Uterus (tissue), 4 donors: ENCODE data around the gene TBC1D9. TPM values are rescaled to one million over a fixed set of nuclear protein-coding genes. Genes with fewer than 3 reads are reported as not detected.

ENCODE experiments used
- DNase-seq, 2 donors: peaks; one replicate each; pipeline ENCODE4 v3.0.0-alpha.2; 2019 to 2020
- H3K27ac ChIP-seq, 2 donors: fragments of 200-600 bp; sonication (generic); 1 replicate in 1 of 2; 2 replicates in 1 of 2; pipeline ENCODE4 v1.5.1; 2016 to 2018
- H3K27me3 ChIP-seq, 2 donors: fragments of 200-600 bp; sonication (generic); one replicate each; pipeline ENCODE4 v1.5.1; 2018 to 2019; ENCODE audit warnings: control low read depth in 1 of 2
- H3K36me3 ChIP-seq, 2 donors: fragments of 200-600 bp; sonication (generic); one replicate each; pipeline ENCODE4 v1.5.1; 2019; ENCODE audit warnings: control low read depth in 1 of 2
- H3K4me1 ChIP-seq, 2 donors: fragments of 200-600 bp; sonication (generic); one replicate each; pipeline ENCODE4 v1.5.1; 2018 to 2019; ENCODE audit warnings: control low read depth in 1 of 2
- H3K4me3 ChIP-seq, 2 donors: fragments of 200-600 bp; sonication (generic); 1 replicate in 1 of 2; 2 replicates in 1 of 2; pipeline ENCODE4 v1.5.1; 2018 to 2019; ENCODE audit warnings: mild to moderate bottlenecking in 1 of 2
- H3K9me3 ChIP-seq, 2 donors: fragments of 200-600 bp; sonication (generic); one replicate each; pipeline ENCODE4 v1.5.1; 2019; ENCODE audit warnings: control low read depth in 1 of 2
- CTCF ChIP-seq, 4 experiments: fragments of 200-600 bp in 2 of 4; fragments of 450-650 bp in 2 of 4; sonication (generic) in 2 of 4; IDR thresholded peaks; one replicate each; pipeline ENCODE4 v1.5.1; 2016 to 2019; ENCODE audit warnings: antibody characterized with exemption in 4 of 4, mild to moderate bottlenecking in 2 of 4, moderate library complexity in 1 of 4
- POLR2A ChIP-seq, 2 donors: fragments of 450-650 bp; IDR thresholded peaks; one replicate each; pipeline ENCODE4 v1.6.1; 2016; ENCODE audit warnings: antibody characterized with exemption in 2 of 2, mild to moderate bottlenecking in 1 of 2, moderate library complexity in 1 of 2
- intact Hi-C: fragments of 100-400 bp; cut with DNase I; formaldehyde crosslinking; loops from one replicate; pipeline ENCODE4 v1.15.1; 2023; ENCODE audit warnings: low total_unique reads
- total RNA-seq, 4 donors: library from RNA; depleted of rRNA in 3 of 4; stranded (reverse); fragments of >200 nt in 3 of 4; gene quantifications; one replicate each; pipeline versions ENCODE4 v1.1.0 to v1.2.4, GENCODE V29; 2014 to 2023
- donor health status: DM: yes; HTN: yes; CAD: no.

The TBC1D9 gene
- total RNA-seq, 4 donors from 2014 or later = 3.8 to 48.8 (median 13.3) TPM

- DNase-seq = no peak
- Histone ChIP-seq H3K27me3 (no peaks in the 10 kb centered on the region), H3K27ac (no peak overlapping the region), H3K9me3 (no peaks in the 10 kb centered on the region), H3K4me3 (no peak overlapping the region), H3K36me3 (no peaks in the 10 kb centered on the region), H3K4me1 (no peaks in the 10 kb centered on the region)
- TF ChIP-seq CTCF (IDR thresholded peaks at IDR 0.05) (no peak), POLR2A (IDR thresholded peaks at IDR 0.05) (no peak)
- intact Hi-C loops = no loop called here
Observed at GRCh38 chr4:140769209-140769608, 13.0 kb upstream of the TBC1D9 start.

GRCh38 chr4:140764785-140765392 lies 8.7 kb upstream of the TBC1D9 start:
- no peak for DNase-seq
- no peak overlapping the region for H3K4me3 ChIP-seq
- TF ChIP-seq CTCF (IDR thresholded peaks at IDR 0.05) (no peak), POLR2A (IDR thresholded peaks at IDR 0.05) (no peak)
- H3K27me3 ChIP-seq = no peaks in the 10 kb centered on the region
- H3K27ac ChIP-seq = no peak overlapping the region
- no peaks in the 10 kb centered on the region for H3K9me3 ChIP-seq
- H3K36me3 ChIP-seq = no peaks in the 10 kb centered on the region
- no peaks in the 10 kb centered on the region for H3K4me1 ChIP-seq
- intact Hi-C loops = no loop called here

DNA sequence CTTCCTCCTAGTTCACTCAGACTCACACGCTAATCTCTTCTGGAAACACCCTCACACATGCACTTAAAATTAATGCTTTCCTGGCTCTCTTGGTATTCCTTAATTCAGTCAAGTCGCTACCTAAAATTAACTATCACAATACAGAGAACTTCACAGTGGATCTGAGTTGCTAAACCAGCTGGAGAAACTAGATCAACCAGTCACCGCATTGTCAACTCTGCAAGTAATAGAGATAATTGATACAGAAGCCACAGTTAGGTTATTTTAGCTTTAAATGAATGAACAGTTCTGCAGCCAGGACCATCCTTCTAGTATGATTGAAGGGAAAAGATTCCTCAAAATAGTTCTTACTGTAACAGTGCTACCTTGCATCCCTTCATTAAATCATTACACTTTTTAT lies 6.0 kb upstream of the TBC1D9 start:
- Histone ChIP-seq H3K4me1 (no peaks in the 10 kb centered on the region), H3K4me3 (no peak overlapping the region), H3K9me3 (no peaks in the 10 kb centered on the region), H3K36me3 (no peaks in the 10 kb centered on the region), H3K27me3 (no peaks in the 10 kb centered on the region), H3K27ac (no peak overlapping the region)
- no peak for DNase-seq
- TF ChIP-seq POLR2A (IDR thresholded peaks at IDR 0.05) = no peak
- no peak for TF ChIP-seq CTCF (IDR thresholded peaks at IDR 0.05)
- intact Hi-C loops = no loop called here

DNA sequence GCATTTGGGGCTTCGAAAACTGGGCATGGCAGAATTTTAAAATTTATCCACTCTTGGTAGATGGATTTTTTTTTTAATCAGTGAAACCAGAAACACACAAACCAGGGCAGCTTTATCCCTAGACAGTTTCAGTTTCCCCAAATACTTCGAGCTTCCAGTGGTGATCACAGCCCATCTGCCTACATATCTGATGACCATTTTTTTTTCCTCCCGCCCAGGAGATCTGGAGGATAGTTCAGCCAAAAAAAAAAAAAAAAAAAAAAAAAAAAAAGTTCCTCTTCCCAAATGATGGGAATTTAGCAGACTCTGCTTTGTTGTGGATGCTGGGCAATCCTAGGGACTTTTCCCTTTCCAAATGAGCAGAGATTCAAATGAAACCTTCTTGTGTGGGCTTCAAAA lies 1.0 kb upstream of the TBC1D9 start:
- no peaks in the 10 kb centered on the region for H3K27me3 ChIP-seq
- no peaks in the 10 kb centered on the region for H3K36me3 ChIP-seq
- peak overlapping the region; percentile 83 to 87 for H3K4me3 ChIP-seq
- no peaks in the 10 kb centered on the region for H3K9me3 ChIP-seq
- no peaks in the 10 kb centered on the region for H3K4me1 ChIP-seq
- peak overlapping the region; percentile 91 to 96 for H3K27ac ChIP-seq
- DNase-seq = no peak
- TF ChIP-seq POLR2A (IDR thresholded peaks at IDR 0.05) (no peak), CTCF (IDR thresholded peaks at IDR 0.05) (no peak)
- intact Hi-C loops = no loop called here

DNA sequence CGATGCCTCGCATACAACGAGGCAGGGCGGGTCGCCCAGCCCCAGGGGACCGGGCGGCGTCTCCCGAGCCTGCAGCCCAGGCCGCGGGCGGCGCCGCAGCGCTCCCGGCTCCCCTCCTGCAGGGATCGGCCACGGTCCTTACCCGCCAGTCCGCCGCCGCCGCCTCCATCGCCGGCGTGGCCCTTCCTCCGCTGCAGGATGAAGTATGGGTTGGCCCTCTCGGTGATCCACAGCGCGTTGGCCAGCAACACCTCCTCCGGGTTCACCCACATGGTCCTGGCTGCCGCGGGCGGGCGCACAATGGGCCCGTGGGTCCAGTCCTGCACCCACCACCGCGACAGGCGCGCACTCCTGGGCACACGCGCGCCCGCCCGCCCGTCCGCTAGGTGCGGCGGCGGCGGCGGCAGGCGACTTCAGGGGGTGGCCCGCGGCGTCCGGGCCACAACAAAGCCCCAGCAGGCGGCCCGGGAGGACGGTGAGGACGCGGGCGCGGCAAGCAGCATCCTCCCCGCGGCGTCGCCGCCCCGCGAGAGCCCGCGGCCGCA lies 339 bp downstream of the TBC1D9 start:
- intact Hi-C loops = no loop called here
- Histone ChIP-seq H3K4me3 (peak overlapping the region; percentile 83 to 87), H3K36me3 (no peaks in the 10 kb centered on the region), H3K27me3 (no peaks in the 10 kb centered on the region), H3K9me3 (no peaks in the 10 kb centered on the region), H3K27ac (peak overlapping the region; percentile 91 to 96), H3K4me1 (no peaks in the 10 kb centered on the region)
- DNase-seq = peak; percentile 36 to 54
- peak; percentile 9 to 18 for TF ChIP-seq POLR2A (IDR thresholded peaks at IDR 0.05)
- peak in 1 of 4 experiments; percentile 12 for TF ChIP-seq CTCF (IDR thresholded peaks at IDR 0.05)
